GM20000 (cell line): ENCODE data around the gene ARHGAP25.

Experiments used
- DNase-seq: peaks from one replicate; pipeline ENCODE4 v3.0.0; 2012; ENCODE audit warnings: low spot score
- TF ChIP-seq, protein P1 (sequence below): IDR thresholded peaks from 2 replicates; pipeline ENCODE4 v1.5.1; 2012; ENCODE audit warnings: mild to moderate bottlenecking, control low read depth; ENCODE audit errors: extremely low read depth, missing control alignments

Gene ARHGAP25

DNA sequence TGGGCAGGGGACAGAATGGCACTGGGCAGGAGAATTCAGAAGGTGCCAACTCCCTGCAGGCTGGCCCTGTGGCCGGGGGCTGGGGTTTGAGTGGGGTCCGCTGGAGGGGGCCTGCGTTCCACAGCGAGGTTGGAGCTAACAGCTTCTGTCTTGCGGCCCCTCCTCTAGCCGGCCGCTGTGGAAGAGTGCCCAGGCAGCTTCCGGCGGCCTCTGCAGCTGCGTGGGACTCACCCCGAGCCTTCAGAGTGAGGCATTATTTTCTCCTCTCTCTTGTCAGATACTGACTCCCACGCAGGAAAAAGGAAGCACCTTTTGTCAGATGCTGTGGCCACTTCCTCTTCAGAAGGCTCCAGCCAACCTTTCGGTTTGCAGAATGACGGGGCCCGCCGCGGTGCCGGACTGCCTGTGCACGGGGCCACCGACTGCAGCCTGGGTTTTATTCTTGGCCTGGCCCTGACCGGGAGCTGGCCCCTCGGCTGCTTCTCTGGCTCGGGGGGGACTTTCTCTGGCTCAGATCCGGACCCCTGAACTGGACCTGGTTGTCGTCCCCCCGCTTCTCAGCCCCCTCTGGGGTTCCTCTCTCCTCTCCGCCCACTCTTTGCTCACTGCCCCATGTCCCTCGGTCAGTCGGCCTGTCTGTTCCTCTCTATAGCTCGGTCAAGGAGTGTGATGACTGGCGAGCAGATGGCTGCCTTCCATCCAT, 40.1 kb downstream of the ARHGAP25 start:
- TF ChIP-seq, protein P1, sequence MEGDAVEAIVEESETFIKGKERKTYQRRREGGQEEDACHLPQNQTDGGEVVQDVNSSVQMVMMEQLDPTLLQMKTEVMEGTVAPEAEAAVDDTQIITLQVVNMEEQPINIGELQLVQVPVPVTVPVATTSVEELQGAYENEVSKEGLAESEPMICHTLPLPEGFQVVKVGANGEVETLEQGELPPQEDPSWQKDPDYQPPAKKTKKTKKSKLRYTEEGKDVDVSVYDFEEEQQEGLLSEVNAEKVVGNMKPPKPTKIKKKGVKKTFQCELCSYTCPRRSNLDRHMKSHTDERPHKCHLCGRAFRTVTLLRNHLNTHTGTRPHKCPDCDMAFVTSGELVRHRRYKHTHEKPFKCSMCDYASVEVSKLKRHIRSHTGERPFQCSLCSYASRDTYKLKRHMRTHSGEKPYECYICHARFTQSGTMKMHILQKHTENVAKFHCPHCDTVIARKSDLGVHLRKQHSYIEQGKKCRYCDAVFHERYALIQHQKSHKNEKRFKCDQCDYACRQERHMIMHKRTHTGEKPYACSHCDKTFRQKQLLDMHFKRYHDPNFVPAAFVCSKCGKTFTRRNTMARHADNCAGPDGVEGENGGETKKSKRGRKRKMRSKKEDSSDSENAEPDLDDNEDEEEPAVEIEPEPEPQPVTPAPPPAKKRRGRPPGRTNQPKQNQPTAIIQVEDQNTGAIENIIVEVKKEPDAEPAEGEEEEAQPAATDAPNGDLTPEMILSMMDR: no peak
- peak; percentile 77 for DNase-seq

DNA sequence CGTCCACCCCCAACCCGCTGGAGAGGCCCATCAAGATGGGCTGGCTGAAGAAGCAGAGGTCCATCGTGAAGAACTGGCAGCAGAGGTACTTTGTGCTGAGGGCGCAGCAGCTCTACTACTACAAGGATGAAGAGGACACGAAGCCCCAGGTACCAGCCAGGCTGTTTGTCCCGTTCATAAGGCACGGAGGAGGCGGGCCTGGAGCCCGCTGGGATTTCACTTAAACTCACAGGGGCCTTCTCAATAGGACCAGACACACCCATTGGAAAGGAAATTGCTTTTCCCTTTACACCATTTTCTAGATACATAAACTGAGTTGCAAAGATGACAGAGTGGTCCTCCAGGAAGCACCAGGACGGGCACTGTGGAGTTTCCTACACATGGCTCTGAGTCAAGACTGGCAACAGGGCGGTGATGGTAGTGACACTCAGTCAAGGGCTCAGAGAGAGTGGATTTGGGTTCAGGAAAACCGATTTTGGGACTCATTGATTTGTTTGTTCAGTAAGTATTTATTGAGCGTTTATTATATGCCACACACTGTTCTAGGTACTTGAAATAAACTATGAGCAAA, 40.7 kb downstream of the ARHGAP25 start:
- no peak for DNase-seq
- TF ChIP-seq, protein P1: no peak

DNA sequence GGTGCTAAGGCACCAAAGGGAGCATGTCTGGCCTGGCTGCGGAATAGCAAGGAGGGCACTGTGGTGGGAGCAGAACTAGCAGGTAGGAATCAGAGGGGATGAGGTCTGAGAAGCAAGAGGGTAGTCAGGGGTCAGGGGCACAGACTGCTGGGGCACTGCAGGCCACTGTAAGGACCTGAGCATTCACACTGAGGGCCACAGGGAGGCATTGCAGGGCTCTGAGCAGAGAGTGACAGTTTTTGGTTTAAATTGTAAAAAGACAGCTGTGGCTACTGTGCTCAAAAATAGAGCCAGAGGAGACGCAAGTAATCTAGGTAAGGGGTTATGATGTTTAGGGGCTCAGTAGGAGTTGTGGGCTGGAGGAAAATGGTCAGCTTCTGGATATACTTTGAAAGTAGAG, 41.5 kb downstream of the ARHGAP25 start:
- TF ChIP-seq, protein P1: peak; percentile 16
- peak; percentile 30 for DNase-seq

DNA sequence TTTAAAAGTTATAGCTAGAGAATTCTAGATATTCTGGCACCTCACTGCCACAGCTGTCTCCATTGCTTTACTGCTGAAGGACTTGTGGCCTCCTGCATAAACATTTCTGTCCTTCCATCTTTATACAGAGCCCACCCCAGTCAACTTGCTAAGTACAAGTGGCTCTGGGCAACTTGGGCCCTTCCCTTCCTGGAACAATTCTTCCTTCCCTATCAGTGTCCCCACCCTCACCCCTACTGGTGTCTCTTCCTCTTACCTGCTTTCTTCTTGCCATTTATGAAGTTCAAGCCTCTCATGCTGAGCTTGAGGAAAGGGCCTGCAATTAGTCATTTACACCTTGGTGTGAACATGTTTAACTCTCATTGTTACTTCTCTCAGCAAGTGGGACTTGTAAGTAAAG, 45.0 kb downstream of the ARHGAP25 start:
- DNase-seq: no peak

DNA sequence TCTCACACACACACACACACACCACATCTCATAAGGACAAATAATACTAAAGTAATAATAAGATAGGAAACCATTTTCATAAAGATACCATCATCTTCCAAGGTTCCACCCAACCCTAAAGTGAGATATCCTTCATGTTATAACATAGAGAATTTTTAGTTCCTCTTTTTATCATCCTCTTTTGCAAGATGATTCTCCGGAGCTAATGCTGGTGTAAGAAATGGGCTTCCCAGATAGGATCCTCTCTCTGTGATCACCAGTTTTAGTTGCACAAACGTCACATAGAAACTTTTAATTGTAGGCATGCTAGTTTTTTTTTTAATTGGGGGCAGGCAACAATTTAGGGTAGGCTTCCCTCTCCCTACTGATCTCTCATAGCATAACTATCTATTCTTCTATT, 49.6 kb downstream of the ARHGAP25 start:
- DNase-seq: no peak
- TF ChIP-seq, protein P1: no peak

More for the DNA sequence above, 45.0 kb downstream of the ARHGAP25 start:
- TF ChIP-seq, protein P1: no peak

DNA sequence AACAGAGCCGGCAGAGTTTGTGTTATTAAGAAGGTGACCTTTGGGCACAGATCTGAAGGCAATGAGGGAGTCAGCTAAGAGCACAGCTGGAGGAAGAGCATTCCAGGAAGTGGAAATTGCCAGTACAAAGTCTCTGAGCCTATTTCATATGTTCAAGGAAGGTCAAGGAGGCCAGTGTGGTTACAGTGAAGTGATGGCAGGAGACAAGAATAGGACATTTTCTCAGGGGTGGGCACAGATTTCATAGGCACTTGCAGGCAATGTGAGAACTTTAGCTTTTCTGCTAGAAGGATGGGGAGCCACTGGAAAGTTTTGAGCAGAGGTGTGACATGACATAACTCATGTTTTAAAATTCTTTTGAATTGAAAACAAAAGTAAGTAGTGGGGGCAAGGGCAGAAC, 50.3 kb downstream of the ARHGAP25 start:
- DNase-seq: no peak
- TF ChIP-seq, protein P1: no peak

DNA sequence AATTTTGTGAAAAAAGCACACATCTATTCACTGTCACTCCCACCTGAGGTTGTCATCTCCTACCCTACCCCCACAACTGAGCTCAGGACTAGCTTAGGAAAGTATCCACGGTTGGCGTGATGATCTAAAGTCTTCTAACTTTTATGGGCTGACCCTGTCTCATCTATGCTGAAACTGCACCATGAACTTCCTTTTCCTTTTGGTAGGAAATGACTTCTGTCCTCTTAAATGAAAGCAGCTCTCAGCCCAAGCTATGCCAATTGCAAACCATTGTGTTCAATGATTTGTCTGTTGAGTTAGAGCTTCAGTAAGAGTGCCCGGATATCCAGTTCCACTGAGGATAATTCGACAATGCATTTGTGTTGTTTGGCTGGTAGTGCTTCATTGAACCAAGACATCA, 52.7 kb downstream of the ARHGAP25 start:
- no peak for DNase-seq
- TF ChIP-seq, protein P1: no peak
